H54 (cell line): ENCODE results near the gene YTHDF1.

Experiments
- DNase-seq: peaks from one replicate; pipeline ENCODE4 v3.0.0; 2011; ENCODE audit warnings: low spot score, mixed read lengths; ENCODE audit not compliant: insufficient read length
- FAIRE-seq: peaks from 3 replicates; lab custom pipeline; 2011; peaks lifted over from hg19 to GRCh38; lab: Jason Lieb, UNC
- POLR2A ChIP-seq: IDR thresholded peaks from 2 replicates; pipeline ENCODE4 v1.6.1; 2011; ENCODE audit warnings: low read depth, mild to moderate bottlenecking, low read length

Gene YTHDF1

GRCh38 chr20:63148696-63149095 lies 67.2 kb downstream of the YTHDF1 start:
- no peak for TF ChIP-seq POLR2A
- DNase-seq (no peak), FAIRE-seq (no peak)

- DNase-seq (no peak), FAIRE-seq (no peak)
- no peak for TF ChIP-seq POLR2A
These were observed 68.4 kb downstream of the YTHDF1 start for GRCh38 chr20:63147532-63147931.
